Nephron progenitor cell (in vitro differentiated cells): Measurements from ENCODE around the gene KRT80.

Source experiments
- DNase-seq: peaks from one replicate; pipeline ENCODE4 v3.0.0; 2021
- H3K27ac Mint-ChIP-seq: 2 replicates; pipeline ENCODE4 v1.8.0; 2021; ENCODE audit warnings: mild to moderate bottlenecking, moderate library complexity, mixed read lengths
- H3K27me3 Mint-ChIP-seq: 2 replicates; pipeline ENCODE4 v1.8.0; 2021; ENCODE audit warnings: mild to moderate bottlenecking, low read depth, mixed read lengths; ENCODE audit not compliant: poor library complexity
- H3K36me3 Mint-ChIP-seq: 2 replicates; pipeline ENCODE4 v1.8.0; 2021; ENCODE audit warnings: low read depth, mixed read lengths
- H3K4me1 Mint-ChIP-seq: 2 replicates; pipeline ENCODE4 v1.8.0; 2021; ENCODE audit warnings: mixed read lengths
- H3K4me3 Mint-ChIP-seq: 2 replicates; pipeline ENCODE4 v1.8.0; 2021; ENCODE audit warnings: mild to moderate bottlenecking, moderate library complexity, mixed read lengths
- H3K9me3 Mint-ChIP-seq: 2 replicates; pipeline ENCODE4 v1.8.0; 2021; ENCODE audit warnings: mild to moderate bottlenecking, moderate library complexity, mixed read lengths
- CTCF ChIP-seq: fragments of 200-600 bp; sonication (generic); IDR thresholded peaks from 2 replicates; pipeline ENCODE4 v1.5.0; 2021; ENCODE audit warnings: antibody characterized with exemption

The KRT80 gene

GRCh38 chr12:52141875-52142274 is 49.9 kb downstream of the KRT80 start:
- Mint-ChIP-seq H3K27ac (no peak overlapping the region), H3K9me3 (no peaks in the 10 kb centered on the region), H3K4me1 (peaks cover 48% of the 10 kb centered on the region), H3K4me3 (no peak overlapping the region), H3K27me3 (peaks cover 9% of the 10 kb centered on the region), H3K36me3 (no peaks in the 10 kb centered on the region)
- DNase-seq, result no peak
- no peak for TF ChIP-seq CTCF

- H3K36me3 Mint-ChIP-seq, result no peaks in the 10 kb centered on the region
- no peak overlapping the region for H3K4me3 Mint-ChIP-seq
- TF ChIP-seq CTCF, result peak; percentile 14
- no peak for DNase-seq
- peaks cover 9% of the 10 kb centered on the region for H3K27me3 Mint-ChIP-seq
- H3K4me1 Mint-ChIP-seq, result peaks cover 48% of the 10 kb centered on the region
- H3K27ac Mint-ChIP-seq, result peak overlapping the region; percentile 8
- no peaks in the 10 kb centered on the region for H3K9me3 Mint-ChIP-seq
These were observed 50.5 kb downstream of the KRT80 start for GRCh38 chr12:52141306-52141705.

- Mint-ChIP-seq H3K27ac (no peak overlapping the region), H3K4me1 (peaks cover 39% of the 10 kb centered on the region), H3K36me3 (no peaks in the 10 kb centered on the region), H3K27me3 (peaks cover 12% of the 10 kb centered on the region), H3K4me3 (no peak overlapping the region), H3K9me3 (no peaks in the 10 kb centered on the region)
- DNase-seq, result peak; percentile 55
- peak; percentile 75 for TF ChIP-seq CTCF
These were observed 52.2 kb downstream of the KRT80 start for GRCh38 chr12:52139579-52140062.

DNA sequence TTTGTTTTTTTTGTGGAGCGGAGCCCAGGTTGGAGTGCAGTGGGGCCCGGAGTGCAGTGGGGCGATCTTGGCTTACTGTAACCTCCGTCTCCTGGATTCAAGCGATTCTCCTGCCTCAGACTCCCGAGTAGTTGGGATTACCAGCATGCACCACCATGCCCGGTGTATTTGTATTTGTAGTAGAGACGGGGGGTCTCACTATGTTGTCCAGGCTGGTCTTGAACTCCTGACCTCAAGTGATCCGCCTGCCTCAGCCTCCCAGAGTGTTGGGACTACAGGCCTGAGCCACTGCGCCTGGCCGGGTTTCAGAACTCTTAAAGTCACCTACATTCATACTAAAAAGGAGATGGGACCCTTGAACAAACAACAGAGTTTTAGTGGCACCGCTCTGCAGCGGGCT is 52.7 kb downstream of the KRT80 start:
- no peak for TF ChIP-seq CTCF
- no peaks in the 10 kb centered on the region for H3K36me3 Mint-ChIP-seq
- H3K4me3 Mint-ChIP-seq, result no peak overlapping the region
- DNase-seq, result no peak
- H3K27ac Mint-ChIP-seq, result no peak overlapping the region
- H3K27me3 Mint-ChIP-seq, result peaks cover 12% of the 10 kb centered on the region
- peaks cover 36% of the 10 kb centered on the region for H3K4me1 Mint-ChIP-seq
- H3K9me3 Mint-ChIP-seq, result no peaks in the 10 kb centered on the region

DNA sequence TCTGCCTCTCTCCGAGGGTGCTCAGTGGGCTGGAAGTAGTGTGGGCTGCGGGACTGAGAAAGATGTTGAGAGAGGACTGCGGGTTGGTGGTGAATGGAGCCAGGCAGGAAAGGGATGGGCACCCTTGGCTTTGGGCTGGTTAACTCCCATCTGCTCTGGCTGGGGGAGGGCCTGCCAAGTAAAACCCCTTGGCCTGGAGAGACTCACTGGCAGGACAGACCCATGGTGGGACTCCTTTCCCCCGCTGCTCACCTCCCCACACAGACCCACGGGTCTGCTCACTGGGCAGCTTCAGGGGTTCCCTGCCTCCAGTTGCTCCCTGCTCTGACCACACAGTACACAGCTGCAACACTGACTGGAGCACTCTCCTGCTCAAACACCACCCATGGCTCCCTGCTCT is 54.1 kb downstream of the KRT80 start:
- peaks cover 24% of the 10 kb centered on the region for H3K4me1 Mint-ChIP-seq
- peaks cover 16% of the 10 kb centered on the region for H3K27me3 Mint-ChIP-seq
- H3K9me3 Mint-ChIP-seq, result no peaks in the 10 kb centered on the region
- DNase-seq, result no peak
- H3K36me3 Mint-ChIP-seq, result no peaks in the 10 kb centered on the region
- H3K4me3 Mint-ChIP-seq, result no peak overlapping the region
- TF ChIP-seq CTCF, result no peak
- no peak overlapping the region for H3K27ac Mint-ChIP-seq

DNA sequence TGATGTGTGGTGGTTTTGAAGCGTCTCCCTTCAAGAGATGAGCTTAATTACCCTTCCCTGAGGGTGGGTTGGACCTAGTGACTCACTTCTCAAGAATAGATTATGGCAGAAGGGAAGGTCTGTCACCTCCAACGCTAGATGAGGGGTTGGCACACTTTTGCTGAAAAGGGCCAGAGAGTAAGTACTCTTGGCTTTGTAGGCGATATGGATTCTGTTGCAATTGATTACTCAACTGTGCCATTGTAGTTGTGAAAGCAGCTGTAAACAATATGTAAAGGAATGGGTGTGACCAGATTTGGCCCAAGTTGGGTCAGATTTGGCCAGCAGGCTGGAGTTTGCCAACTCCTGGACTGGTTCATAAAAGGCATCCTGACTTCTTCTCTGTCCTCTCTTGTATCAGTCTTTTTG is 59.1 kb downstream of the KRT80 start:
- H3K27ac Mint-ChIP-seq, result no peak overlapping the region
- peaks cover 16% of the 10 kb centered on the region for H3K27me3 Mint-ChIP-seq
- no peak overlapping the region for H3K4me3 Mint-ChIP-seq
- no peaks in the 10 kb centered on the region for H3K4me1 Mint-ChIP-seq
- H3K9me3 Mint-ChIP-seq, result no peaks in the 10 kb centered on the region
- no peak for DNase-seq
- no peak for TF ChIP-seq CTCF
- no peaks in the 10 kb centered on the region for H3K36me3 Mint-ChIP-seq
